ENCODE data around the gene GNB4.

DNA sequence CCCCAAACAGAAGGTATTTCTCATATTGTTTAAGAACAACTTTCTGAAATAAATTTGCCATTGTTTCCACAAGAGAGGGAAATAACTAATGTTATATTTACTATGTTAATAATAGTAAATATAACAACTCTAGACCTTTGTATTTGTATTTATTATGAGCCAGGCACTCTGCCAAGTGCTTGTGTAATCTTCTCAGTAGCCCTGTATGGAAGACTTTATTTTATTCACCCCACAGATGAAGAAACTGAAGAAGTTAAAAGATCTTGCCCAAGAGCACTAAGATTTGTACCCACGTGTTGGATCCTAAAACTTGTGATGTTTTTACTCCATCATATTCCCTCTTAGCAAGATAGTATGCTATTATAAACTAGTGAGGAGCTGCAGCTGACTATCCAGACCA lies 12.0 kb upstream of the GNB4 start:
- TF ChIP-seq, protein P1, sequence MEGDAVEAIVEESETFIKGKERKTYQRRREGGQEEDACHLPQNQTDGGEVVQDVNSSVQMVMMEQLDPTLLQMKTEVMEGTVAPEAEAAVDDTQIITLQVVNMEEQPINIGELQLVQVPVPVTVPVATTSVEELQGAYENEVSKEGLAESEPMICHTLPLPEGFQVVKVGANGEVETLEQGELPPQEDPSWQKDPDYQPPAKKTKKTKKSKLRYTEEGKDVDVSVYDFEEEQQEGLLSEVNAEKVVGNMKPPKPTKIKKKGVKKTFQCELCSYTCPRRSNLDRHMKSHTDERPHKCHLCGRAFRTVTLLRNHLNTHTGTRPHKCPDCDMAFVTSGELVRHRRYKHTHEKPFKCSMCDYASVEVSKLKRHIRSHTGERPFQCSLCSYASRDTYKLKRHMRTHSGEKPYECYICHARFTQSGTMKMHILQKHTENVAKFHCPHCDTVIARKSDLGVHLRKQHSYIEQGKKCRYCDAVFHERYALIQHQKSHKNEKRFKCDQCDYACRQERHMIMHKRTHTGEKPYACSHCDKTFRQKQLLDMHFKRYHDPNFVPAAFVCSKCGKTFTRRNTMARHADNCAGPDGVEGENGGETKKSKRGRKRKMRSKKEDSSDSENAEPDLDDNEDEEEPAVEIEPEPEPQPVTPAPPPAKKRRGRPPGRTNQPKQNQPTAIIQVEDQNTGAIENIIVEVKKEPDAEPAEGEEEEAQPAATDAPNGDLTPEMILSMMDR (IDR thresholded peaks at IDR 0.05), result no peak
- TF ChIP-seq EP300 (IDR thresholded peaks at IDR 0.05; ENCODE audit: borderline replicate concordance in 1 of 2, low read depth in 1 of 2, low read length in 1 of 2), result no peak
- no peak for TF ChIP-seq TEAD4 (IDR thresholded peaks at IDR 0.05; ENCODE audit: borderline replicate concordance, insufficient read depth)
- TF ChIP-seq, protein P2, sequence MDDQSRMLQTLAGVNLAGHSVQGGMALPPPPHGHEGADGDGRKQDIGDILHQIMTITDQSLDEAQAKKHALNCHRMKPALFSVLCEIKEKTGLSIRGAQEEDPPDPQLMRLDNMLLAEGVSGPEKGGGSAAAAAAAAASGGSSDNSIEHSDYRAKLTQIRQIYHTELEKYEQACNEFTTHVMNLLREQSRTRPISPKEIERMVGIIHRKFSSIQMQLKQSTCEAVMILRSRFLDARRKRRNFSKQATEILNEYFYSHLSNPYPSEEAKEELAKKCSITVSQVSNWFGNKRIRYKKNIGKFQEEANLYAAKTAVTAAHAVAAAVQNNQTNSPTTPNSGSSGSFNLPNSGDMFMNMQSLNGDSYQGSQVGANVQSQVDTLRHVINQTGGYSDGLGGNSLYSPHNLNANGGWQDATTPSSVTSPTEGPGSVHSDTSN (IDR thresholded peaks at IDR 0.05), result no peak
- TF ChIP-seq, protein P3, sequence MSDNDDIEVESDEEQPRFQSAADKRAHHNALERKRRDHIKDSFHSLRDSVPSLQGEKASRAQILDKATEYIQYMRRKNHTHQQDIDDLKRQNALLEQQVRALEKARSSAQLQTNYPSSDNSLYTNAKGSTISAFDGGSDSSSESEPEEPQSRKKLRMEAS (IDR thresholded peaks at IDR 0.05; ENCODE audit: low read depth), result no peak
- TF ChIP-seq, protein P4, sequence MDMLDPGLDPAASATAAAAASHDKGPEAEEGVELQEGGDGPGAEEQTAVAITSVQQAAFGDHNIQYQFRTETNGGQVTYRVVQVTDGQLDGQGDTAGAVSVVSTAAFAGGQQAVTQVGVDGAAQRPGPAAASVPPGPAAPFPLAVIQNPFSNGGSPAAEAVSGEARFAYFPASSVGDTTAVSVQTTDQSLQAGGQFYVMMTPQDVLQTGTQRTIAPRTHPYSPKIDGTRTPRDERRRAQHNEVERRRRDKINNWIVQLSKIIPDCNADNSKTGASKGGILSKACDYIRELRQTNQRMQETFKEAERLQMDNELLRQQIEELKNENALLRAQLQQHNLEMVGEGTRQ (IDR thresholded peaks at IDR 0.05; ENCODE audit: borderline replicate concordance, low read depth, low read length), result no peak
- no peak for TF ChIP-seq POLR2AphosphoS5 (IDR thresholded peaks at IDR 0.05; ENCODE audit: low read depth, low read length)
- no peak for TF ChIP-seq SIN3A (IDR thresholded peaks at IDR 0.05; ENCODE audit: borderline replicate concordance, low read depth, low read length)
- no peak for TF ChIP-seq MXI1 (IDR thresholded peaks at IDR 0.05; ENCODE audit: low read depth, low read length)
- no peak for TF ChIP-seq TAF1 (IDR thresholded peaks at IDR 0.05; ENCODE audit: borderline replicate concordance, low read depth, low read length)
- no peak for TF ChIP-seq GABPA (IDR thresholded peaks at IDR 0.05; ENCODE audit: low read depth)
